Breast epithelium (tissue), 4 donors: ENCODE data around the gene HEXIM2. TPM values are rescaled to one million over a fixed set of nuclear protein-coding genes. Genes with fewer than 3 reads are reported as not detected.

Source experiments
- DNase-seq, 2 donors: peaks; one replicate each; pipeline ENCODE4 v3.0.0-alpha.2; 2019; ENCODE audit warnings: low spot score in 2 of 2
- H3K27ac ChIP-seq, 2 donors: fragments of 200-600 bp; sonication (generic) in 1 of 2; one replicate each; pipeline ENCODE4 v1.5.1; 2016 to 2019; ENCODE audit warnings: mild to moderate bottlenecking in 1 of 2
- H3K27me3 ChIP-seq, 2 donors: fragments of 200-600 bp; sonication (generic) in 1 of 2; one replicate each; pipeline versions ENCODE4 v1.5.1 to v1.6.0; 2017 to 2019; ENCODE audit warnings: control low read depth in 1 of 2, mild to moderate bottlenecking in 1 of 2
- H3K36me3 ChIP-seq: fragments of 200-600 bp; one replicate; pipeline ENCODE4 v1.5.1; 2019
- H3K4me1 ChIP-seq, 2 donors: fragments of 200-600 bp; sonication (generic); one replicate each; pipeline ENCODE4 v1.5.1; 2016 to 2019; ENCODE audit warnings: control low read depth in 1 of 2
- H3K4me3 ChIP-seq, 3 donors: fragments of 200-600 bp; sonication (generic); 1 replicate in 2 of 3; 2 replicates in 1 of 3; pipeline ENCODE4 v1.5.1; 2016 to 2019; ENCODE audit warnings: mild to moderate bottlenecking in 3 of 3, moderate library complexity in 2 of 3
- H3K9me3 ChIP-seq, 2 donors: fragments of 200-600 bp; sonication (generic) in 1 of 2; one replicate each; pipeline ENCODE4 v1.5.1; 2016 to 2019; ENCODE audit warnings: control low read depth in 1 of 2
- CTCF ChIP-seq, 3 donors: fragments of 450-650 bp; IDR thresholded peaks; one replicate each; pipeline ENCODE4 v1.5.1; 2016 to 2017; ENCODE audit warnings: antibody characterized with exemption in 3 of 3, mild to moderate bottlenecking in 3 of 3, moderate library complexity in 3 of 3
- POLR2A ChIP-seq: fragments of 450-650 bp; IDR thresholded peaks from one replicate; pipeline ENCODE4 v1.6.1; 2016; ENCODE audit warnings: antibody characterized with exemption, mild to moderate bottlenecking, moderate library complexity
- POLR2AphosphoS5 ChIP-seq, 3 donors: sonication (generic); formaldehyde crosslinking; IDR thresholded peaks; one replicate each; pipeline ENCODE4 v1.6.1; 2017; ENCODE audit warnings: antibody characterized with exemption in 3 of 3
- intact Hi-C: fragments of 100-400 bp; cut with DNase I; formaldehyde crosslinking; loops from one replicate; pipeline ENCODE4 v1.15.1; 2023; ENCODE audit warnings: low total_unique reads
- total RNA-seq, 3 donors: library from RNA; depleted of rRNA; stranded (reverse); fragments of >200 nt; gene quantifications; one replicate each; pipeline ENCODE4 v1.1.0, GENCODE V29; 2016

HEXIM2 gene
- total RNA-seq, 3 donors from 2014 or later, result 6.6 to 13.3 (median 13.2) TPM

- Histone ChIP-seq H3K4me3 (no peak overlapping the region), H3K9me3 (no peaks in the 10 kb centered on the region), H3K4me1 (no peaks in the 10 kb centered on the region), H3K27me3 (no peaks in the 10 kb centered on the region), H3K27ac (peak overlapping the region in 1 of 2 donors; percentile 32), H3K36me3 (no peaks in the 10 kb centered on the region)
- no peak for TF ChIP-seq POLR2AphosphoS5 (IDR thresholded peaks at IDR 0.05)
- DNase-seq, result no peak
- intact Hi-C loops, result no loop called here
These were observed 46.6 kb upstream of the HEXIM2 start for GRCh38 chr17:45115015-45115625.

- H3K27ac ChIP-seq, result no peak overlapping the region
- H3K36me3 ChIP-seq, result no peaks in the 10 kb centered on the region
- no peak overlapping the region for H3K4me3 ChIP-seq
- H3K9me3 ChIP-seq, result no peaks in the 10 kb centered on the region
- H3K4me1 ChIP-seq, result no peaks in the 10 kb centered on the region
- intact Hi-C loops, result no loop called here
- H3K27me3 ChIP-seq, result no peaks in the 10 kb centered on the region
- DNase-seq, result no peak
- TF ChIP-seq POLR2A (no peak), CTCF (IDR thresholded peaks at IDR 0.05) (no peak), POLR2AphosphoS5 (IDR thresholded peaks at IDR 0.05) (no peak)
These were observed 45.8 kb upstream of the HEXIM2 start for GRCh38 chr17:45115871-45116270.

DNA sequence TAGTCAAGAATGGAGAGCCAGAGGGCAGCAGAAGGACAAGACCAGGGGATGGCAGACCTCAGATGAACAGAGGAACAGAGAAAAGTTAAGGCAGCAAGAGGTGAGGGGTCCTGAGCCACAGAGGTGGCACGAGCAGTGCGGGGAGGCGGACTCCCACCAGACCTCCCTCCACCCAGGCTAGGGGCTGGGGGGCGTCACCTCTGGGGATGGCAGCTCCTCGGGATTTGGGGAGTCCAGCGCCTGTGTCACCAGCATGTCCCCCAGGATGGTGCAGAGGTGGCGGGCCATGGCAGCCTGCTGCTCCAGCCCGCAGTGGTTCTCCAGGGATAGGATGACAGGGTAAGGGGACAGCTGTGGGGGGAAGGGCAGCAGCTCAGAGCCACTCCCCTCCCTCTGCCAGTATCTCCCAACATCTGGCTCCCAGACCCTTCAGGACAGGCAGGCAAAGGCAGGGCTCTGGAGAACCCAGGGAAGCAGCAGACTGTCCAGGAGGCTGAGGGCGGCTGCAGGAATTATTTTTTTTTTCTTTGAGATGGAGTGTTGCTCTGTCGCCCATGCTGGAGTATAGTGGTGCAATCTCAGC is 45.1 kb upstream of the HEXIM2 start:
- intact Hi-C loops, result no loop called here
- H3K36me3 ChIP-seq, result no peaks in the 10 kb centered on the region

GRCh38 chr17:45117334-45117733 is 44.3 kb upstream of the HEXIM2 start:
- no peaks in the 10 kb centered on the region for H3K9me3 ChIP-seq
- intact Hi-C loops, result no loop called here
- no peak for DNase-seq
- no peak overlapping the region for H3K4me3 ChIP-seq
- no peaks in the 10 kb centered on the region for H3K4me1 ChIP-seq
- no peaks in the 10 kb centered on the region for H3K27me3 ChIP-seq
- H3K36me3 ChIP-seq, result no peaks in the 10 kb centered on the region
- no peak overlapping the region for H3K27ac ChIP-seq
- TF ChIP-seq POLR2AphosphoS5 (IDR thresholded peaks at IDR 0.05), result no peak
- no peak for TF ChIP-seq CTCF (IDR thresholded peaks at IDR 0.05)
- TF ChIP-seq POLR2A, result no peak

More for the DNA sequence above, 45.1 kb upstream of the HEXIM2 start:
- TF ChIP-seq POLR2A, result no peak
- no peak for TF ChIP-seq CTCF (IDR thresholded peaks at IDR 0.05)
- no peak for TF ChIP-seq POLR2AphosphoS5 (IDR thresholded peaks at IDR 0.05)
- Histone ChIP-seq H3K27ac (no peak overlapping the region), H3K27me3 (no peaks in the 10 kb centered on the region), H3K4me1 (no peaks in the 10 kb centered on the region), H3K4me3 (no peak overlapping the region), H3K9me3 (no peaks in the 10 kb centered on the region)
- DNase-seq, result no peak

DNA sequence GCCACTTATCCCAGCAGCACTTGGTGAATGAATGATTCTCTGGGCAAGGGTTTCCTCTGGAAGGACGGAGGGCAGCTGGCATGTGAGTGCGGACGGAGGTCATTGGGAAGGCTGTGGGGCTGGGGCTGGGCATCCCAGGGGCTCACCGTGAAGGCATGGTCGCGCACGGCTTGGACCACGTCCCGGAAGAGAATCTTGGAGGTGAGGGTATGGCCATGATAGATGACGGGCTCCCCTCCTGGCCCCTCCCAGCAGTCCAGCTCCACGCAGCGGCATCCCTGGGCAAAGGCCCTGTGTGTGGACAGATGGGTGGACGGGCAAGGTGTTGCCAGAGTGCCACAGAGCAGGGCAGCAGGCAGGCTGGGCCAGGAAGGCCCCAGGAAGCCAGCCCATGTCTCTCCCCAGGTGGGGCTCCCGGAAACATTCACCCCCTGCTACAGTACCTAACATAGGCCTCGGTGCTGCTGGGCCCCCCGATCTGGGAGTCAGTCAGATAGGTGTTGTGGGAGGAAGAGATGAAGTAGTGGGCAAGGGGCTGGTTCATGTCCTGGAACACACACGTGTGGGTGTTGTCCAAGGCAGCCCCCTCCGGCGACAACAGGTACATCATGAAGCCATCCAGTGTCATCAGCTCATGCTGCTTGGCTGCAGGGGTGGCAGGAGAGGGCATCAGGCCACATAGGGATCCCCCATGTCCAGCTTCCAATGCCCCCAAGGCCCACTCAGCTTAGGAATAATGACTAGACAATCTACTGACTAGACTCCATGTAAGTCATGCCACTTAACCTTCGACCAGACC is 43.6 kb upstream of the HEXIM2 start:
- Histone ChIP-seq H3K9me3 (no peaks in the 10 kb centered on the region), H3K4me1 (no peaks in the 10 kb centered on the region), H3K27me3 (no peaks in the 10 kb centered on the region), H3K4me3 (no peak overlapping the region), H3K27ac (no peak overlapping the region), H3K36me3 (no peaks in the 10 kb centered on the region)
- TF ChIP-seq POLR2AphosphoS5 (IDR thresholded peaks at IDR 0.05) (no peak), POLR2A (no peak), CTCF (IDR thresholded peaks at IDR 0.05) (no peak)
- no peak for DNase-seq
- intact Hi-C loops, result no loop called here
